ENCODE results near the gene SLC17A3. TPM values are rescaled to one million over a fixed set of nuclear protein-coding genes. Genes with fewer than 3 reads are reported as not detected.
A peak's percentile ranks its signal among the peaks of the same experiment; 100 is the strongest.

Gene SLC17A3
- total and polyA plus RNA-seq, 2 experiments from 2014 or later = not detected

GRCh38 chr6:25899123-25899522 is 25.1 kb upstream of the SLC17A3 start (continued):
- TF ChIP-seq REST (IDR thresholded peaks at IDR 0.05; ENCODE audit: unreplicated experiment) (no peak), CTCF (conservative IDR thresholded peaks at IDR 0.05; ENCODE audit: low read depth in 2 of 2) (no peak), EZH2 (IDR thresholded peaks at IDR 0.05; ENCODE audit: low read depth, unreplicated experiment) (no peak), POLR2AphosphoS5 (IDR thresholded peaks at IDR 0.05; ENCODE audit: low read depth) (no peak), CREB1 (CRISPR knock-in tag; IDR thresholded peaks at IDR 0.05; ENCODE audit: low read depth) (peak; percentile 20; the same call in 1 of the 2 replicates), ZNF114 (CRISPR knock-in tag; IDR thresholded peaks at IDR 0.05) (no peak)

- H3K79me2 ChIP-seq (replicated peaks; ENCODE audit: insufficient read depth) = no peaks in the 10 kb centered on the region
Observed at GRCh38 chr6:25898289-25898977, 24.4 kb upstream of the SLC17A3 start.

More at GRCh38 chr6:25898289-25898977, 24.4 kb upstream of the SLC17A3 start:
- H3K4me3 Mint-ChIP-seq = no peak overlapping the region
- H2AFZ ChIP-seq = peak overlapping the region; percentile 61; the same call in 1 of the 2 replicates
- H4K20me1 ChIP-seq (replicated peaks; ENCODE audit: insufficient read depth) = no peaks in the 10 kb centered on the region
- H3K9me3 Mint-ChIP-seq = no peaks in the 10 kb centered on the region
- H3K27me3 ChIP-seq (ENCODE audit: insufficient read depth) = no peaks in the 10 kb centered on the region
- peaks cover 20% of the 10 kb centered on the region for H3K4me1 Mint-ChIP-seq
- TF ChIP-seq REST (IDR thresholded peaks at IDR 0.05; ENCODE audit: unreplicated experiment) = no peak
- TF ChIP-seq NANOG (IDR thresholded peaks at IDR 0.05; ENCODE audit: borderline replicate concordance) = no peak
- peak overlapping the region; percentile 6; the same call in 1 of the 2 replicates for H3K27ac ChIP-seq (ENCODE audit: low read depth)
- no peaks in the 10 kb centered on the region for H3K27me3 Mint-ChIP-seq (ENCODE audit: insufficient read depth, low read depth, poor library complexity)
- peaks cover 8% of the 10 kb centered on the region; the same call in 1 of the 2 replicates for H3K4me1 ChIP-seq (ENCODE audit: insufficient read depth)
- no peak overlapping the region for H3K4me2 ChIP-seq
- no peaks in the 10 kb centered on the region for H3K36me3 Mint-ChIP-seq (ENCODE audit: low read depth)
- H3K27ac Mint-ChIP-seq = peak overlapping the region; percentile 82; the same call in 1 of the 2 replicates
- H3K4me3 ChIP-seq = no peak overlapping the region
- peak; percentile 53 for DNase-seq (ENCODE audit: low spot score)
- ATAC-seq = peak; percentile 89
- no peaks in the 10 kb centered on the region for H3K9me2 ChIP-seq (ENCODE audit: insufficient read depth)
- H3K36me3 ChIP-seq (ENCODE audit: insufficient read depth) = no peaks in the 10 kb centered on the region
- H3F3A ChIP-seq (replicated peaks; ENCODE audit: low read depth) = no peaks in the 10 kb centered on the region
